ENCODE measurements around the gene FSCN2.

The FSCN2 gene

DNA sequence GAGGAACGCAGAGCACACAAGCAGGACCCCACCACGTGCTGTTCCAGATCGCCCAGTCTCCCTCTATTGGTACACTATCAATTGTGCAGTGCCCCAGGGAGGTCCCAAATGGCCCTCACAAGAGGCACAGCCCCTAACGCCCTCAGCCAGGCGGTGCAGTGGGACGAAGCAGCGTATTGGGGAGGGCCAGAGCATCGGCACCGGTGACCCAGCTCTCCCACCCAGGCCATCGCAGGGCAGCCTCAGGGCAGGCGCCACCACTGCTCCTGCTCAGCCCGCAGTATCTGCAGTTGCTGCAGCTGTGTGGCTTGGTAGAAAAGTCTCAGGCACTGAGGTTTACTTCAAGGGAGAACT lies 29.9 kb downstream of the FSCN2 start:
- no peak for DNase-seq

GRCh38 chr17:81558941-81559806 lies 31.0 kb downstream of the FSCN2 start:
- DNase-seq: no peak

GRCh38 chr17:81561494-81561885 lies 33.3 kb downstream of the FSCN2 start:
- DNase-seq: no peak

DNA sequence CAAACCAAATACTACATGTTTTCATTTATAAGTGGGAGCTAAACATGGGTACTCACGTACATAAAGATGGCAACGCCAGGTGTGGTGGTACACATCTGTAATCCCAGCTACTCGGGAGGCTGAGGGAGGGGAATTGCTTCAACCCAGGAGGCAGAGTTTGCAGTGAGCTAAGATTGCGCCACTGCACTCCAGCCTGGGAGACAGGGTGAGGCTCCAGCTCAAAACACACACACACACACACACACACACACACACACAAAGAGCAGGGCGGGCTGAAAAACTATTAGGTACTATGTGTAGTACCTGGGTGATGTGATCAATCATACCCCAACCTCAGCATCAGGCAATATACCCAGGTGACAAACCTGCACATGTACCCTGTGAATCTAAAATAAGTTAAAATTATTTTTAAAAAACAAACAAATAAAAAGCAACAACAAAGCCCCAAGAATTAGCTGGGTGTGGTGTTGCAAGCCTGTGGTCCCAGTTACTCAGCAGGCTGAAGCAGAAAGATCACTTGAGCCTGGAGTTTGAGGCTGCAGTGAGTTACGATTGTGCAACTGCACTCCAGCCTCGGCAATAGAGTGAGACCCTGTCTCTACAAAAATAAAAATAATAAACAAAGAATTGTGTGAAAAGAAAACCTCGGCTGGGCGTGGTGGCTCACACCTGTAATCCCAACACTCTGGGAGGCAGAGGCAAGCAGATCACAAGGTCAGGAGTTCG lies 35.8 kb downstream of the FSCN2 start:
- no peak for DNase-seq

- DNase-seq: no peak
Observed at GRCh38 chr17:81564778-81565177, 36.6 kb downstream of the FSCN2 start.

DNA sequence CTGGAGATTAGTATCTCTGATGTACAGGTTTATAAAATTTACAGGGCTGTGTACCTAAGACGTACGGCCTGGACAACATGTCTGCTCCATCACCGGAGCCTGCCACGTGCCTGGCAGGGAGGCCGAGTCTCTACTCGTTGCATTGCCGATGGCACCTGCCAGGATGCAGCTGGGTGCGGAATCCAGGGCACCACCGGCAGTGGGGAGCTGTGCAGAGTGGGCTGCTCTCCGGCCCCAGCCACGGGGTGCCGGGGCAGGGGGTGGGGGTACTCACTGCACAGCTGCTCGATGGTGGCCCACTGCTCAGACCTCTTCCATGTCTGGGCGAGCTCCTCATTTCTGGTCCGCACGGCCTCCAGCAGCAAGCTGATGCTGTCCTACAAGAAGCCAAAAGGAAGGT lies 37.1 kb downstream of the FSCN2 start:
- no peak for DNase-seq

- no peak for DNase-seq
Observed at GRCh38 chr17:81566461-81567126, 38.4 kb downstream of the FSCN2 start.

- no peak for DNase-seq
Observed at GRCh38 chr17:81567191-81567590, 39.0 kb downstream of the FSCN2 start.

DNA sequence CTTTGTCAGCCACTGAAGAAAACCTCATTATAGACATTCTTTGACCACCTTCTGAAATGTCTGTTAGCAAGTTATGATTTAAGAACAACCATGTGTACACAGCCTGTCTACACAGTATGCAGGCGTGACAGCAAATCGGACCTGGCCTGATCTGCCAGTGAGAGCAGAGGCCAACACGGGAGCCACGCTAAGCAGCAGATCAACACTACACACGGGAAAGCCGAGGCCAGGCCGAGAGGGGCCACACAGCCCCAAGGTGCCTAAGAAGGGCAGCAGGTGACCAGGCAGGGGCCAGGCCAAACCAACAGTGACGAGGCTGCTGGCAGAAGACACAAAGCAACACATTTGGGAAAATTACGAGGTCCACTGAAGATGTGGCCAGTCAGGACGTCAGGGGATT lies 40.2 kb downstream of the FSCN2 start:
- DNase-seq: no peak

DNA sequence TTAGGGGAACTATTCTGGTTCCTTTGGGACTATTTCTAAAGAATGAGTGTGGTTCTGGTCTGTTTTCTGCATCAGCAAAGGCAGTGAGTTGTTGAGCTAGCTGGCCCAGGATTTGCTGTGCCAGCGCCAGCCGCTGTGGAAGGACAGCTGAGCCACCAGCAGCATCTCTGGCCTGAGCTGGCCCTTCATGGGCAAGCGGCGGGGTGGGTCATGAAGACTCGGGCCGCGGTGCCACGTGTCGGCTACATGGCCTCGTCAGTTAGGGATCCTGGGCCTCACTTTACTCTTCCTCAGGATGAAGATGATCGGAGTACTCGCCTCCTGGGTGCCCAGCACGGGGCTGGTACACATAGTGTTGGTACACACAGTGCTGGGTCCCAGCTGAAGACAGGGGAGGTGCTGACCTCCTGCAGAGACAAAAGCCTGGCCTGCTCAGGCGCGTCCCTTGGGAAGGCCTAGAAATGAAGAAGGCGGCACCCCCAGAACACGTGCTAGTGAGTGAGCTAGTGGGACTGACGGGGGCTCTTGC lies 41.9 kb downstream of the FSCN2 start:
- DNase-seq: no peak

GRCh38 chr17:81570964-81571363 lies 42.8 kb downstream of the FSCN2 start:
- no peak for DNase-seq

DNA sequence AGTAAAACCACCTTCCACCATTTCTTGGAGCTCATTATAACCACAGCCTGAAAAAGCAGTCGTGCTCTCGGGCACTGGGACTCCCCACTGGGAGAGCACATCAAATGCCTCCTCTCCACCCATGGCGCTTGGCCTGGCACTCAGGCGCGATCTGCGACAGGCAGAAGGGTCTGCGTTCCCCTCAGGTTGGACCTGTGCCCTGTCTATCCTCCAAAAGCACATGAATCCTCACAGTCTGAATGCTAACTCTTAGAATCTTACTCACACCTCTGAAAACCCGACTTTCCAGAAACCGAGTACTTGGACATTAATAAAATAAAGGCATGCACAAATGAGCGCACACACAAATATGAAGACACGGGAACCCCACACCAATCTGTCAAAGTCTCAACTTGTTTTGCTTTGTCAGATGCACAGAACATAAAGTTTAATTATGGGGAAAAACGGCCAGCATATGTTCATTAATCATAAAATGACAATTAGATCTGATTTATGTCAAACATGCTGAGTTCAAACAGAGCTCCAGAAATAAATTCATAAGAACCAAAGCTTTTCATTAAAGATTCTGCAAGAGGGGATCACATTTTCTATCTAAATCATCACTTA lies 44.5 kb downstream of the FSCN2 start:
- DNase-seq: no peak

- DNase-seq: no peak
Observed at GRCh38 chr17:81573794-81574642, 45.8 kb downstream of the FSCN2 start.

DNA sequence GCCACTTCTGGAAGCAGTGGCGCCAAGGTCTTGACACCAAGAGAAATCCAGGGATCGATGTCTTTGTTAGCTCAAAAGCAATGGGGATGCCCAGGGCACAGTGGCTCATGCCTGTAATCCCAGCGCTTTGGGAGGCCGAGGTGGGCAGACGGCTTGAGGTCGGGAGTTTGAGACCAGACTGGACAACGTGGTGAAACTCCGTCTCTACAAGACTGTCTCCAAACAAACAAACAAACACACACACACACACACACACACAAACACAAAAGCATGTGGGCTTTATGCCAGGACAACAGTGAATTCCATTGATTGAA lies 46.4 kb downstream of the FSCN2 start:
- DNase-seq: no peak

- no peak for DNase-seq
Observed at GRCh38 chr17:81575836-81576235, 47.7 kb downstream of the FSCN2 start.

DNA sequence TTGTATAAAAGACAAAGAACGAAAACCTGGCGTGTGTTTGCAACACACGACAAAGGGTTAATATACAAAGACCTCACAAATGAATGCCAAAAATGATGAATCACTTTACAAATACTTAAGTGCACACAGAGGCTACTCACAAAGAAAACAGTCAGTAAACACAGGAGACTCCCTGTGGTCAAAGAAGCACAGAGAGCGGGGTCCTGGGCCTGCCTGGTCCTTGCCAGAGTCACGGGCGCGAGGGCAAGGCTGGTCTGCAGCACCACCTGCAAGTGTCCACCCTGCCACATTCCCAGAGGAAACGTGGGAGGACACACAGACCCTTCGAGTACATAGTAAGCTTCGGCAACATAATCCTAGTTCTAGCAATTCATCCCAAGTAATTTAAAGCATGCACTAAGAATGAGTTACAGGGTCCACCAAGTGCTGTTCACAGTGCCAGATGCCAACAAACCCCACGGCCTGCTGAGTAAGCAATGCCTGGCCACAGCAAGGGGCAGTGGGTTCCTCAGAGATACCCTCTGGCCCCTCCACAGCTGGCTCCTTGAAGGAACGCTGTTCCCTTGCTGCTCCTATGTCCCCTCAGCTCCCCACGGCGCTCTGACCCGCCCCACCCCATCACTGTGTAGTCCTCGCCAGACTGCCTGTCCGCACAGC lies 48.6 kb downstream of the FSCN2 start:
- DNase-seq: no peak

GRCh38 chr17:81577278-81578000 lies 49.3 kb downstream of the FSCN2 start:
- no peak for DNase-seq

DNA sequence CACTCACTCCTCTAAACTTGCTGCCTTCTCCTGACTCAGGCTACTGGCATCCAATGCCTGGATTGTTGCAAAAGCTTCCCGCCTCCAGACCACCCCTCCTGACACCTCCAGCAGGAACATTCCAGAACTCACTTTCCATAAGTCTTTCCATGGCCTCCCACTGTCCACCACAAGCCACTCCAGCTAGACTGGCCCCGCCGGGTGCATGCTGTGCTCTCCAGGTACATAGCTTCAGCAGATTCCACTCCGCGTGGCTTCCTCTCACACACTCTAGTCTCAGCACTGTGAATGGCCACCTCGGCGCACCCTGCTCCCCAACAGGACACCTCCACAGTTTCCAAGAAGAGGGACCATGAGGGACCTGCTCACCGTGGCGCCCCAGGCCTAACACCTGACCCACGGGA lies 49.9 kb downstream of the FSCN2 start:
- no peak for DNase-seq

- DNase-seq: no peak
Observed at GRCh38 chr17:81578561-81579225, 50.5 kb downstream of the FSCN2 start.

- no peak for DNase-seq
Observed at GRCh38 chr17:81579298-81579697, 51.1 kb downstream of the FSCN2 start.

Data from activated CD4-positive, alpha-beta T cell treated with anti-CD3 and anti-CD28 coated beads, Interleukin-2, Interleukin-6, amounts not matched to agents 100 ng/mL and 50 ng/mL, durations not matched to agents 16 hours and 8 hours (primary cell).